ENCODE results near the gene MPZ.
"Not testable (repeated sequence)": the region's sequence is repeated elsewhere in the genome, so short reads cannot be mapped to it uniquely, and the experiment has no call there.

The MPZ gene

GRCh38 chr1:161298116-161298515 lies 11.7 kb downstream of the MPZ start:
- no peak for DNase-seq

DNA sequence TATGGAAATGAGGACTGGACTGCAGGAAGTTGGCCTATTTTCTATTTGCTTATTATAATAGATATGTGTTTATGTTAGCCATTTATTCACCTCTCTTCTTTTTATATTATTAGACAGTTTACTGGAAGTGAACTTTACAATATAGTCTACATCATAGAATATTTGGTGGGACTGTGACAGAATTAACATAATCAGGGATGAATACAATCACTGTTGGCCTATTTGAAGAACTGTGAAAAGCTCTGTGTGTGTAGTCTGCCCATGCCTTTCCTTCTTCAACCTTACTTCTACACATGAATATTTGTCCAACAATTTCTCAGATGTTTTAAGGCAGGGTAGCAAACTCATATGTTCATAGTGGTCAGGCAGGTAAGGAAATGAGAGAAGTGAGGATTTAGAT lies 12.4 kb downstream of the MPZ start:
- no peak for DNase-seq

DNA sequence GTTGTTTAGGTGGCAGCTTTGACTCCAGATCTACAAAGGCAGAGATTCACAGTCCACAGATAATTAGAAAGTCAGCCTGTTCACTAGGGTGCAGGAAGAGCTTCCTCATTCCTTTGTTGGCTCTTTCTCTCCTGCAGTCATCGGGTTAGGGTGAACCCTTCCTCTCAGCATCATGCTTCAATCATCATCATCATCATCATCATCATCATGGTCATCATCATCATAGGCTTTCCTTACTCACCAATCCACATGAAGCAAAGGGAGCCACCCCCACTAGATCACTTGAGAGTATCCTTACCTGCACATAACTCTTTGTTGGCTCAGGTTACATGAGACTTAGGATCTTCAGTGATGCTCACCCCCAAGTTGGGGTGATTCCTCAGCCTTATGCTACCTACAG lies 19.0 kb downstream of the MPZ start:
- DNase-seq, result no peak

DNA sequence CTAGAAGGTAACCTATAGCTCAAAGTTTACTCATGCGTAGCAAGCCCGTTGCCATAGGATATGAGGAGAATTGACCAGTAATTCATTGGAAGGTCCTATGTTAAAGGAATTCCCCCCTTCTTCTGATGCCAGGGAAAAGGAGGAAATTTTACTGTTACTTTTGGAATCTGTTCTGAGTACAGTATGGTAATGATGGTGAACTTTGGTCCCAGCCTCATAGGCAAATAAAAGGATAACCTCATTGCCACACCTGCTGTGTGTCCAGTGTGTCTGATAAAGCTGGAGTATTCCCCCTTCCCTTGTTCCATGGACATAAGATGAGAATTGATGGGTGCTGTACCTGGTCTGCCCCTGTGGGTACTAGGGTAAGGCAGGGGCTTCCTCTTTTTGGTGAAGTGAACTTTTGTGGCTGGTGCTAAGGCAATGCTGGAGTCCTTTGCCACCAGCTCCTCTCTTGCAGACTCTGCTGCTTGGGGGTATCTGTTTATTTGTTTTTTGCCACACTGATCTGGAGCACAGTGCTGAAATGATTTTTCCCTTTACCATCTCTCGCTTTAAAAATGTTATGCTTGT lies 22.2 kb downstream of the MPZ start:
- DNase-seq, result no peak

GRCh38 chr1:161285521-161285920 lies 24.2 kb downstream of the MPZ start:
- no peak for DNase-seq

- DNase-seq, result no peak
Measured at GRCh38 chr1:161285113-161285512, 24.7 kb downstream of the MPZ start.

GRCh38 chr1:161282991-161283390 lies 26.8 kb downstream of the MPZ start:
- no peak for DNase-seq

DNA sequence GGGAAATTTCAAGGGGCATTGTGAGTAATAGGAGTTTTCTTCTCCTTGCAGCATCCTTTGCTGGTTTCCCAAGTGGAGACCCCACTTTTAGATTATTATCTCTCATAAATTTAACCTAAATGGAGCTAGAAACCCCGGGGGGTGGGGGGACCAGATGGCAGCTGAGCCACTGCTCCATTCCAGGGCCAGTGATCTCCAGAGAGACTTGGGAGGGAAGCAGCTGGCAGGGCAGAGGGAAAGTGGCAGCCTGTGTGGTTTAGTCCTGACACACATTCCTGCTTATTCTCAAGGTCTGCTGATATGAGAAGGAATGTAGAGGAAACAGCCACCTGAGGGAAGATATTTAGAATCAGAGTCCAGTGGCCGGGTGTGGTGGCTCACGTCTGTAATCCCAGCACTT lies 34.9 kb downstream of the MPZ start:
- no peak for DNase-seq

DNA sequence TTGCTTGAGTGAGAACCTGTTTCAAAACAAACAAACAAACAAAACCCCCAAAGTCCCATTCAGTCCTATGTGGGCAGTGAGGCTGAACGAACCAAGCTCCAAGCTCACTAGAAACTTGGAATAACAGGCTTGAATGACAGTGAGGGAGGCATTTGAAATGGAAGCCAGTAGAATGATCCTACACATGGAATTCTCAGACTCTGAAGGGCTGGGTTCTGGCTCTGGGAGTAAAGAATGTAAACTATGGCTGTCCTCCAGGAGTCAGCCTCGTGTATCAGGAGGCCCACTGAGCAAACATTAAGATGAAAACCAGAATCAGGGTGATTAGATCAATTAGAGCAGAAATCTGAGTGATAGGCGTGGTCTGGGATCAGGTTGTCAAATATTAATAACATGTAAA lies 36.4 kb downstream of the MPZ start:
- no peak for DNase-seq

DNA sequence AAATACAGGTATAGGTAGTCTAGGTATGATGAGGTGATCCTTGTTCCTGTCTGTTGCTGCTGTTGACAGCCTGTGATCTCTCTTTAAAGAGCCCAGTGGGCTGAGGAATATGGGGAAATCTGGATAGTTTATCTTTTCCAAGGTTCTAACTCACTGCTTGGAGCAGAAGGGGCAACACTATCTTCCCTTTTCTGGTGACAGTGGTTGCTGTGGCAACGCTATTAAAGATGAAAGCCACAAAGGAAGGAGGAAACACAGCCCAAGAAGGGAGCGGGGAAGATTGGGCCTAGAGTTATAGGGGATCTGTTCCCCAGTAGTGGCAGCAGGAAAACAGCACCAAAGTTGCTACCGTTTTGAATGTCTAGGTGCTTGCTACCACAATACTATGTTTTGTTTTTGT lies 42.4 kb downstream of the MPZ start:
- DNase-seq, result no peak

GRCh38 chr1:161266836-161267235 lies 42.9 kb downstream of the MPZ start:
- no peak for DNase-seq

DNA sequence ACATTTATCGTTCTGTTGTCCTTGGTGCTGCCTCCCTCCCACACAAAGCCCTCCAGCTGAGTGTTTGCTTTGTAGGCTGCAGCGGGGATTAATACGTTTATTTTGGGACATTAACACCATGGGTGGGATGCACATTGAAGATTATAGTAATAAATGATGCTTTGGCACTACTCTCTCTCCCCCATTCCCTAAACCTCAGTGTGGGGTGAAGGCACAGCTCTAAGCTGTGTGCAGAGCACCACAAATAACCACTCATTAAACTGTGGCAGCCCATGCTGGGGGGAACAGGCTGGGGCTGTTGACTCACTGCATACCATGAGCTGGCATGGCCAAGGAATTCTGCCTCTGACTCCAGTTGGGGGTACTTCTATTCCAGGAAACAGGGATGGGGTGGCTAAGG lies 43.6 kb downstream of the MPZ start:
- no peak for DNase-seq

GRCh38 chr1:161265305-161265704 lies 44.5 kb downstream of the MPZ start:
- no peak for DNase-seq

DNA sequence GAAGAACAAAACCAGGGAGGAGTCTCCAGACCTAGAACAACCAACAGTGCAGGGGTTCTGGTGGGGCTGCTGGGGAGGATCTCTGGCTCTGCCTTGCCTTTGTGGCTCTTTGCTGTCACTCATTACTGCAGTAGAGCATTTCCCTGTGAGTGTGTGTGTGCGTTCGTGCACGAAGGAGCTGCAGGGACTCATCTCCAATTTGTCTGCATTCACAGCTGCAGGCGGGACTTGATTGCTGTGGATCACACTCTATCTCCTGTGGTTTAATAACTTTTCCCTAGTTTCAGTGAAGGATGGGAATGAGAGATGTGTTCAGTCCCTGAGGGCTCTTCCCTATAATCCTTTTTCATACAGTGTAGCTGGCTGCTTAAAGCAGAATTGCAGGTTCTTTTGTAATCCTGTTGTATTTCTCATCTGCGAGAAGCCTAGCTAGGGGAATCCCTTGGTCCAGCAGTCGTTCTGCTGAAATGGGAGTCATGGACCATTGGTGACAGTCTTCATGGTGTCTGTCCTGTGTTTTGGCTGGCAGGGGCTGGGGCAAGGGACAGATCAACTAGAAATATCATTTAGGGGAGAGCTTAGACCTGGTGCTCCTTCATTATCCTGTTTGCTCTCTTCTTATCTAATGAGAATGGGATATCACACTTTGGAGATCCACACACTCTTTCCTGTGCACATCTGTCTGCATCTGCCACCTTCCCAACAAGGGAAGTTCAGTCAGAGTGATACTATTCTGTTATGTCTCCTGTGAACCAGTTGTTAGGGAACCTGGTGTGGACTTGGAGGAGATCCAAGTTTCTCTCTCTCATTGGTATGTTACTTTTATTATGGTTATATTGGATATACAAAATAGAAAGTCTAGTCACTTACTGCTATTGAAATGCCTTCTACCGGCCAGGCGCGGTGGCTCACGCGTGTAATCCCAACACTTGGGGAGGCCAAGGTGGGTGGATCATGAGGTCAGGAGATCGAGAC lies 48.2 kb downstream of the MPZ start:
- no peak for DNase-seq

GRCh38 chr1:161260376-161261260 lies 49.1 kb downstream of the MPZ start:
- no peak for DNase-seq

- DNase-seq, result no peak
Measured at GRCh38 chr1:161259765-161260164, 50.0 kb downstream of the MPZ start.

GRCh38 chr1:161259345-161259702 lies 50.4 kb downstream of the MPZ start:
- no peak for DNase-seq

DNA sequence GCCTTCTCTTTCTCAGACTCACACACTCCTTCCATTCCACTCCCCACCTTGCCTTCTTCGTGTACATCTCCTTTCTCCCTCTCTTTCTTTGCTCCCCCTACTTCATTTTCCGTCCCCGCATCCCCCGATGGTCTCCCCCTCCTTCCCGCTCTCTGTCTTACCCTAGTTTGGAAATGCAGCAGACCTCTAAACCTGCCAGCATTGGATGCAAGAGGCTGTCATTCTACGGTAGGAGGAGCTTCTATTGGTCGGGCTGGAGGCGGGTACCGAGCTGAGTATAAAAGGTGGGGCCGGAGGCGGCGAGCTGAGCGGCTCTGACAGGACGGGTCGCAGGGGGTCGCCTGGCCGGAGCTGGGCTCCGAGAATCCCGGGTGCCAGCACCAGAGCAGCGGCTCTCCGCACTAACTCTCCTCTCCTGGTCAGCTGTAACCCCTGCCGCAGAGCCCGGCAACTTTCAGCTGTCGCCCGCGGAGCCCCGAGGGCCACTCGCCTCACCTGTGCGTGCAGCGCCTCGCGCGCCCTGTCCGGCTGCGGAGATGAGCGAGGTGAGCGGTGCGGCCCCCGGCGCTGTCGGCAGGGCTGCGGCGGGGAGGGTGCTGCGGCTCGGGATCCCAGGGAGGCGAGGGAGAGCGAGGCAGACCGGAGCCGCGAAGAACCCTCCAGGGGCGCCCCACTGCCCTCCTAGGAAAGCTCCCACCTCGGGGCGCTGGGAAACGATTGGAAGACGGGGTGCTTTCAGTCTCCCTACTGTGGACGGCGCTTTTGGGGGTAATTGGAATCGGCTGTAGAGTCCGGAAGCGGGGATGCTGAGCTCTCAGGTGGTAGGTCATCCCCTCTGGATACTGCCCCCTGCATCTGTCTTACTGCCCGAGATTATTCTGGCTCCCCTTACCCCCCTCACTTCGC lies 51.1 kb downstream of the MPZ start, which contains the start of gene PCP4L1:
TSS of gene PCP4L1 (plus strand) at position 307 of the 906 bp plus-strand sequence. CDS start at position 537, 230 bp downstream.
- DNase-seq, result peak; percentile 46

- not testable (repeated sequence) for DNase-seq
Measured at GRCh38 chr1:161257109-161257508, 52.7 kb downstream of the MPZ start.

- not testable (repeated sequence) for DNase-seq
Measured at GRCh38 chr1:161255955-161256520, 53.7 kb downstream of the MPZ start.

DNA sequence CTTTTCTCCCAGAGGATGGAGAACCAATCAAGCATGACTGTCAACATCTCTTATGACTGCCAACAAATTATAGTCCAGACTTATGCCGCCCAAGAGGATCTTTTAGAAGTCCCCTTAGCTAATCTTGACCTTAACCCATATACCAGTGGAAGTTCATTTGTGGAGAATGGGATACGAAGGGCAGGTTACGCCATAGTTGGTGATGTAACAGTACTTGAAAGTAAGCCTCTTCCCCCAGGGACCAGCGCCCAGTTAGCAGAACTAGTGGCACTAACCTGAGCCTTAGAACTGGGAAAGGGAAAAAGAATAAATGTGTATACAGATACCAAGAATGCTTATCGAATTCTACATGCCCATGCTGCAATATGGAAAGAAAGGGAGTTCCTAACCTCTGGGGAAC lies 54.5 kb downstream of the MPZ start:
- DNase-seq, result not testable (repeated sequence)

All from activated CD4-positive, alpha-beta T cell treated with anti-CD3 and anti-CD28 coated beads, Interleukin-2, Interleukin-6, amounts not matched to agents 100 ng/mL and 50 ng/mL, durations not matched to agents 16 hours and 8 hours (primary cell).